ENCODE data around the gene SYT17.
A peak's percentile ranks its signal among the peaks of the same experiment; 100 is the strongest.
"Not testable (repeated sequence)": the region's sequence is repeated elsewhere in the genome, so short reads cannot be mapped to it uniquely, and the experiment has no call there.

Gene SYT17

GRCh38 chr16:19173649-19174383 is 5.8 kb downstream of the SYT17 start:
- DNase-seq (ENCODE audit: low read depth in 2 of 2) = no peak

- DNase-seq (ENCODE audit: low read depth in 2 of 2) = no peak
Observed at GRCh38 chr16:19174478-19174877, 6.4 kb downstream of the SYT17 start.

GRCh38 chr16:19175492-19176262 is 7.6 kb downstream of the SYT17 start:
- no peak for DNase-seq (ENCODE audit: low read depth in 2 of 2)

GRCh38 chr16:19177111-19177739 is 9.2 kb downstream of the SYT17 start:
- no peak for DNase-seq (ENCODE audit: low read depth in 2 of 2)

- DNase-seq (ENCODE audit: low read depth in 2 of 2) = peak in 1 of 2 experiments; percentile 9
Observed at GRCh38 chr16:19179546-19180490, 11.8 kb downstream of the SYT17 start.

- no peak for DNase-seq (ENCODE audit: low read depth in 2 of 2)
Observed at GRCh38 chr16:19180741-19181140, 12.7 kb downstream of the SYT17 start.

GRCh38 chr16:19182481-19182880 is 14.4 kb downstream of the SYT17 start:
- no peak for DNase-seq (ENCODE audit: low read depth in 2 of 2)

- DNase-seq (ENCODE audit: low read depth in 2 of 2) = no peak
Observed at GRCh38 chr16:19183187-19183586, 15.1 kb downstream of the SYT17 start.

- no peak for DNase-seq (ENCODE audit: low read depth in 2 of 2)
Observed at GRCh38 chr16:19184823-19185509, 16.9 kb downstream of the SYT17 start.

GRCh38 chr16:19185510-19185851 is 17.4 kb downstream of the SYT17 start:
- DNase-seq (ENCODE audit: low read depth in 2 of 2) = no peak

GRCh38 chr16:19186408-19186807 is 18.4 kb downstream of the SYT17 start:
- DNase-seq (ENCODE audit: low read depth in 2 of 2) = no peak

GRCh38 chr16:19187961-19188360 is 19.9 kb downstream of the SYT17 start:
- not testable (repeated sequence) for DNase-seq (ENCODE audit: low read depth in 2 of 2)

GRCh38 chr16:19188406-19188805 is 20.4 kb downstream of the SYT17 start:
- no peak for DNase-seq (ENCODE audit: low read depth in 2 of 2)

- no peak for DNase-seq (ENCODE audit: low read depth in 2 of 2)
Observed at GRCh38 chr16:19192865-19193264, 24.8 kb downstream of the SYT17 start.

- no peak for DNase-seq (ENCODE audit: low read depth in 2 of 2)
Observed at GRCh38 chr16:19196871-19197270, 28.8 kb downstream of the SYT17 start.

GRCh38 chr16:19203374-19203966 is 35.4 kb downstream of the SYT17 start:
- DNase-seq (ENCODE audit: low read depth in 2 of 2) = no peak

- DNase-seq (ENCODE audit: low read depth in 2 of 2) = no peak
Observed at GRCh38 chr16:19210280-19210924, 42.4 kb downstream of the SYT17 start.

- DNase-seq (ENCODE audit: low read depth in 2 of 2) = no peak
Observed at GRCh38 chr16:19210968-19211367, 42.9 kb downstream of the SYT17 start.

- no peak for DNase-seq (ENCODE audit: low read depth in 2 of 2)
Observed at GRCh38 chr16:19212059-19212458, 44.0 kb downstream of the SYT17 start.

- no peak for DNase-seq (ENCODE audit: low read depth in 2 of 2)
Observed at GRCh38 chr16:19213885-19214284, 45.8 kb downstream of the SYT17 start.

Measured in fibroblast of skin of left biceps (primary cell).